ENCODE data around the gene SRSF4.
"Not testable (repeated sequence)": the region's sequence is repeated elsewhere in the genome, so short reads cannot be mapped to it uniquely, and the experiment has no call there.

SRSF4 gene

DNA sequence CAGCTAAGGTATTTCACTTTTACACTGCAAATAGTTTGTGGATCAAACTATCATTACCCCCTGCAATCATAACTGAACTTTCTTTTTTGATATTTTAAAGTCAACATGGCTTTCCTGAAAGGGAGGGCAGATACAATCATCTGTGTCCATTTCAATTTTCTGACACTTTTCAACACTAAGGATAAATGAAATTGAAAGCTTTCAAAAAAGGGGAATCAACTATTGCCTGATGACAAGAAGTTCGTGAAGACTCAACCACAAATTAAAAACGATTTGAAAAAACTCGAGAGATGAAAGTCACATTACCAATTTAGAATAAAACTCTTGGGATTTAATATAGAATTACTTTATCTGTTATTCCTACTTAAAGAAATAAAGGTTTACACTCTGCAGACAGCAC lies 11.7 kb downstream of the SRSF4 start:
- in situ Hi-C loops (cut with MboI; ENCODE audit: low sequenced_read_pairs): no loop called here

DNA sequence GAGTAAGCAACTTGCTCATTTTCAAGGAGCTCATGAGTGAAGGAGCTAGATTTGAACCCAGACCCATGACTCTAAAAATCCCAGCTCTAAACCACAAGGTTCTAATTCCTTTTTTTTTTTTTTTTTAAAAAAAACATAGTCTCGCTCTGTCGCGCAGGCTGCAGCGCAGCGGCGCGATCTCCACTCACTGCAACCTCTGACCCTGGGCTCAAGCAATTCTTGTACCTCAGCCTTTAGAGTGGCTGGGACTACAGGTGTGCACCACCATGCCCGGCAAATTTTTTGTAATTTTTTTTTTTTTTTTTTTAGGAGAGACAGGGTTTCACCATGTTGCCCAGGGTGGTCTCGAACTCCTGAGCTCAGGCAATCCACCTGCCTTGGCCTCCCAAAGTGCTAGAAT lies 13.8 kb downstream of the SRSF4 start:
- in situ Hi-C loops (cut with MboI; ENCODE audit: low sequenced_read_pairs): no loop called here

DNA sequence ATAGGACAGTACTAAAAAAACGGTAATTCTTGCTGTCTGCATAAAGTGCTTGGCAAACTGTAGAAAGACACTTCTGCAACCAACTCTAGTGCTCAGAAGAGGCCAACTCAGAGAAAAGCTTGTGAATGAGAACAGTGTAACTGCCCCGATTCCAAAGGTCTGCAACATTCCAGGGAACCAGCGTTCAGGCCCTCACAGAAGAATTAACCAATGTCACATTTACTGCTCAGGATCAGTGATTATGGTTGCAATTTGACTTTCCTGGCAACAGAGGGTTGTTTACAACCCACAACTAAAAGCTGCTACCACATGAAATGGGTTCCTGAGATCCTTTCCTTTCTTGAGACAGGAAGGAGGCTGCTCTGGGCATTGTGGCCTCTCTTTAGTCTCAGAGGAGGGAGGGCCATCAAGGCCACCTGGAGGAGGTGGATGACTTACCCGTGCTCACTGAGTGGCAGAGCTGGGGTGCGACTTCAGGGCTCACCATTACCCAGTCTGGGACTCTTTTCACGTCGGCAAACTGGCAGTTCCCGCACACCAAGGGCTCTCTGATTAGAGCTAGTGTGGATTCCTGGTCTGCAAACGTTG lies 15.3 kb downstream of the SRSF4 start:
- in situ Hi-C loops (cut with MboI; ENCODE audit: low sequenced_read_pairs): no loop called here

DNA sequence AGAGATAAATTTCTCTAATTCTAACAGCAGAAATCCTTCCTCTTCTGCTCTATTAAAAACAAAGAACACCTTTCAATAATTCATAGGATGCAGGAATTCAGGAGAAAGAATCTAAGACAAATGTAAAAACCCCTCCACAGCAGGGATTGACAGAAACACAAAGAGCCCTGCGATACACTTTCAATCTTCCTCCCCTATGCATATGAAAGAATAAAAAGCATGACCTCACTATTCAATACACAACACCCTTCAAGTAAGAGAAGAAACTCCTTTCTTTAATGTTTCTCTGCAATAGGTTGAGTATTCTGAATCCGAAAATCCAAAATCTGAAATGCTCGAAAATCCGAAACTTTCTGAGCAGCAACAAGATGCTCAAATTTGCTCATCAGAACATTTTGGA lies 17.1 kb downstream of the SRSF4 start:
- in situ Hi-C loops (cut with MboI; ENCODE audit: low sequenced_read_pairs): no loop called here

DNA sequence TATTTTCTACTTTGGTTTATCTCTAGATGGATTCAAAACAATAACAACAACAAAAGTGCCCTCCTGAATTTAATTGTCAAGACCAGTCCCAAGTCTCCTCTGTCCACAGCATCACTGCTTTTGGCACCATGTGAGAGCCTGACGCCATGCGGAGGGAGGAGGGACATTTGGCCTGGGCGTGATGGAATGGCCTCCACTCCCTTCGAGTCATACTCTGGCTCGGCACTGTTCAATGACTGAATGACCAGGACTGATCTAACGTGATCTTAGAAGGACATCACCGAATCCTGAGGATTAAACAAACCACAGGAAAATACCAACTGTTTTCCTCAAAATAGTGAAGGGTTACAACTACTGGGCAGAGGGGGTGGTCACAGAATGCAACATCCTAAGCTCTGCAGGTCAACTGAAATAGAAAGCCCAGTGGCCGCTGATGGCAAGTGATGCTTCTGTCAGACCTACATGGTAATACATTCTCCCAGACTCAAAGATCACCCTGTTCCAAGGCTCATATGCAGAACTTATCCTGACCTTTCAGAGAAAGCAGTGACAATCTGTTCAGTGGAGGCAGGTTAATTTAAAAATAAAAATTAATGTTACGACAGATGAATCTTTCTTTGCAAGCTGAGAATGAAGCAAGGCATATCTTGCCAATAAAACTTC lies 19.1 kb downstream of the SRSF4 start:
- in situ Hi-C loops (cut with MboI; ENCODE audit: low sequenced_read_pairs): no loop called here

DNA sequence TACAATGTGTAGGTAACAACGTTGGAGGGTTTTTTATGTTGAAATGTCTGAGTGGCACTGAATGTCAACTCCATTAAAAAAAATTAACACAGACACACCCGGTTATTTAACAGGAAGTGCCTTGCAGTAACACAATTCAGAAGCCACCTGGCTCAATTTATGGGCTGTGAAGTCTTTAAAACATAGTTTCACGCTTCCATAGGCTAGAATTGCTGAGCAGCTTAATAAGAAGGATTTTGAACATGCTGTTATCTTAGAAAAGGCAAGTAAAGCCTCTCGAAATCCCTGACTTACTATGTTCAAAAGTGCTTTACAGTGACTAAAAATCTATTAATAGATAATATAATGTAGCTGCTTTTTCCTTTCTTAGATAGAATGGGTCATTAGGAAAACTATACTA lies 19.7 kb downstream of the SRSF4 start:
- in situ Hi-C loops (cut with MboI; ENCODE audit: low sequenced_read_pairs): no loop called here

DNA sequence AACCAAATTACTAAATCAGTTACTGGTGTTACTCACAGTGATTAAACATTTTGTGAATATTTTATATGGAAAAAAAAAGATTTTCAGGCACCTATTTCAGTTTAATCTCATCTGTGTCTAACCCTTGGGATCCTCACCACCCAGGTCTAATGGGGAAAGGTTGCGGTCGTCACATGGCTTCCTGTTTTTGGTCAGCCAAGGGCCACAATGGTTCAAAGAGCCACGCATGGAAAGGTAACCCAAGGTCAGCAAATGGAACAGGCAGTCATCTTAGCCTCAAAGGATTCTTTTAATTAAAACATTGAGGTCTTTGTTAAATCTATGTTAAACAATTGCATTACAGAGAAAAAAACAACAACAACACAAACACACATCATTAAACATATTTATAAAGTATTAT lies 21.9 kb downstream of the SRSF4 start:
- in situ Hi-C loops (cut with MboI; ENCODE audit: low sequenced_read_pairs): no loop called here

DNA sequence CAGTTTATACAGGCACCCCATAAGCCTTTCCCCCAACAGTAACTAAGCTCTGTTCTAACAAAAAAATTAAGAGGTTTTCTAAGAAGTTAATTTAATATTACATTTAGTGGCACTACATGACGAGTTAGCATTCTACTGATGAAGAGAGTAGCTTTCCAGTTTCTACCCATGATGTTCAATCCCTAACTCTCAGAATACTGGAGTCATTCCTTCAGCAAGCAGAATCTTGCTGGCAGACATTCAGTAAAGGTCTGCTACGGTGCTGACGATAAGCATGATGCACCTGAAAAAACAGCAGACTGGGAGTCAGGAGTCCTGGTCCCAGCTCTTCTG lies 24.5 kb downstream of the SRSF4 start:
- in situ Hi-C loops (cut with MboI; ENCODE audit: low sequenced_read_pairs): no loop called here

DNA sequence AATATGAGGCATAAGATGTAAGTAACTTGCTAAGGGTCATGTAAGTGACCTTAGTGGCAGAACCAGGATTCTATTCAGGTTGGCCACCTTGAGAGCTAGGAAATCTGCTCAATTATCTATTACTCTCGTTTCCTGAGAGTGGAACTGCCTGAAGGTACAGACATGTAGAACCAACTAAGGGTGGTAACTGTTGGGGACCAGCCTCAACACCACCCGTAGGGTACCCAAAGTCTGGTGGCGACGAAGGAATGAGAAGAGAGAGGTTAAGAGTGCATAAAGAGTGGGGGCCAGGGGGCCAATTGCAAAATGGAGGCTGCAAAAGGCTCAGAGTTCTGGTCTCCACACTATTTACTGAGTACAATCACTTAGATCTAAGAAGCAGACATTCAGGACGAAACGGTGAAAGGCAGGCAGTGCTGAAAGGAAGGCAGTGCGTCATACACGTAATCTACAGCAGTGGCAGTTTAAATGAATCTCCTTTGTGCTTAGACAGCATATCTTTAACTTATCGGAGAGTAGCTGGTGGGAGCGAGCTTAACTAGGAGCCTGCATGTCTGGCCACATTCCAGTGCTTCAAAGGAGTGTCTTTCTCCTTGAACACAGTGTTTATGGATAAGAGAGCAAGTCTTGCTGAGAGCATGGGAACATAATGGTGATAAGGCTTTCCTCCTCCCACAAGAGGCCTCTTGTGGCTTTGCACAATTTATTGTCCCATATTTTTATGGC lies 25.0 kb downstream of the SRSF4 start:
- in situ Hi-C loops (cut with MboI; ENCODE audit: low sequenced_read_pairs): no loop called here

DNA sequence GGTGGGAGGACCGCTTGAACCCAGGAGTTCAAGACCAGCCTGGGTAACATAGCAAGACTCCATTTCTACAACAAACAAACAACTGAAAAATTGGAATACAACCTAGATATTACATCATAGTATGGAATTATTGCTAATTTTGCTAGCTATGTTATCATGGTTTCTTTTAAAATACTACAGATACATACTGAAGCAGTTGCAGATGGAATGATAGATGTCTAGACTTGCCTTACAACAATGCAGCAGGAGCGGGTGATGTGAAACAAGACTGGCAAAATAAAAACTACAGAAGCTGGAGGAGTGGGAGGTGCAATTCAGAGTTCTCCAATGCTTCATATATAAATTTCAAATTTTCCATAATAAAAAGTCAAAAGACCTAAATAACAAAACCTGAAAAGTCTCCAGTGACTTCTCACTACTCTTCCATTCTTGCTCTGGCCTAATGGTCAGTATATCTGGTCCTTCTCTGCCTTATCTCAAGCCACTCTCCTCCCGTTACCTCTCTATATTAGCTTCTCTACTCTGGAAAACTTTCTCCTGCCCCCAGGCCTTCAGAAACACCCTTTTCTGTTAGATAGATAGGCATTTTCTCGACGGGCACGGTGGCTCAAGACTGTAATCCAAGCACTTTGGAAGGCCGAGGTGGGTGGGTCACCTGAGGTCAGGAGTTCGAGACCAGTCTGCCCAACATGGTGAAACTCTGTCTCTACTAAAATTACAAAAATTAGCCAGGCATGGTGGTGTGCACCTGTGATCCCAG lies 29.5 kb downstream of the SRSF4 start:
- in situ Hi-C loops (cut with MboI; ENCODE audit: low sequenced_read_pairs): no loop called here

DNA sequence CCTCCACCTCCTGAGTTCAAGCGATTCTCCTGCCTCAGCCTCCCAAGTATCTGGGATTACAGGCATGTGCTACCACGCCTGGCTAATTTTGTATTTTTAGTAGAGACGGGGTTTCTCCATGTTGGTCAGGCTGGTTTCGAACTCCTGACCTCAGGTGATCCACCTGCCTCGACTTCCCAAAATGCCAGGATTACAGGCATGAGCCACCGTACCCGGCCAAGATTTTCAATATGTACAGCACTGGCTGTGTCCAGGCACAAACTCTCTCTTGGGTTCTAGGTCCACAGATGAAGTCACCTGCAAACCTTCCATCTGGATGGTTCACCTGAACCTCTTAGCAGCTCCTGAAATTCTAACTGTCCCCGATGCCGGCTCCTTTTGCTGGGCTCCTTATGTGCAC lies 31.4 kb downstream of the SRSF4 start:
- in situ Hi-C loops (cut with MboI; ENCODE audit: low sequenced_read_pairs): not testable (repeated sequence)

DNA sequence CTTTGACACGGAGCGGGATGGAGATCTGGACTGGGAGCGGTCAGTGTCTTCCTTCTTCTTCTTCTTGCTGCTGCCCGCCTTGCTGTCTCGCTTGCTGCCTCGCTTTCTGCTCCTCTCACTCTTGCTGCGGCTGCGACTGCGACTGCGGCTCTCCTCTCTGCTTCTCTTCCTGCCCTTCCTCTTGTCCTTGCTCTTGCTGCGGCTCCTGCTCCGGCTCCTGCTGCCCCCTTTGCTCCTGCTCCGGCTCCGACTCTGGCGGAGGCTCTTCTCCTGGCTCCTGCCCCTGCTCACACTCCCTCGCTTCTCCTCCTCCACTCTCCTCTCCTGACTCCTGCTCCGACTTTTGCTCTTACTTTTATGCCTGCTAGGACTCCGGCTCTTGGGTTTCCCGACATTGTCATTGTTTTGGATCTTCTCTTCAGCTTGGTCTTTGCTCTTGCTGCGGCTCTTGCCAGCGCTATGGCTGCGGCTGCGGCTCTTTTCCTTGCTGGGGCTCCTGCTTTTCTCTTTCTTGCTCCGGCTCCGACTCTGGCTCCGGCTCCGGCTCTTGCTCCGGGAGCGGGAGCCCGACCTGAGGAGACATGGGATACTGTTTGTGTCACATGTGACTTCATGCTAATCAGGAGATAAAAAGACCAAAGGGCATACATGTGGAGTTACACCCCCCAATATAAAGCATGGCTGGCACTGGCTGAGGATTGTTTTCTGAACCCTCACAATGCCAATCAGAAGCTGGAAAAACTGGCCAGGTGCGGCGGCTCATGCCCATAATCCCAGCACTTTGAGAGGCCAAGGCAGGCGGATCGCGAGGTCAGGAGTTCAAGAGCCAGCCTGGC lies 32.8 kb downstream of the SRSF4 start:
- in situ Hi-C loops (cut with MboI; ENCODE audit: low sequenced_read_pairs): no loop called here

DNA sequence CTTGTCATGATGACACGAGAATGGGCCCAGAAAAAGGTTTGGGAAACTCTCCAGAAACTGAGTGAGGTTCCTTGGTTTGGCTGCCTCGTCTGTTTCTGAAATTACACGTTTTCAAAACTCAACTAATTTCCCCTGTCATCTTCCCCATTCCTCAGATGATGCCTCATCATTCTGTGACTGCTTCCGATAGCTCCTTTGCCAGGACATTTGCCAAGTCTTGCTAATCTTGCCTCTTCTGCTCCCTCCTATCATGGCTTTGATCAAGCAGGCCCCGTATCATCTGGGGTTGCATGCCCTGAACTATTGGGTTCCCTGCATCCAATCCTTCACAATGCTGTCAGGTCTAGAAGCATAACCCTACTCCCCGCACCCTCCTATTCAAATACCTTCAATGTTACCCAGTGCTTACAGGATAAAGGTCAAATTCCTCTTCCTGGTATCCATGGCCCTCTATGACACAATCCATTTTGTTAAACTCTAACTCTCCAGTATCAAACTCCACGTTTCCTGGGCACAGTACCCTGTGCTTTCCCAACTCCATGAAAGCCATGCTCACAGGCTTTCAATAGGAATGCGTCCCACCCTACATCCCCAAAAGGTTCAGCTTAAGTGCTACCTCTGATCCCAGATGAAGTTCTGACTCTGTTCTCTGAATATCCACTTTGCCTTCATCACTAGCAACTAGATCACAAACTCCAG lies 35.8 kb downstream of the SRSF4 start:
- in situ Hi-C loops (cut with MboI; ENCODE audit: low sequenced_read_pairs): no loop called here

DNA sequence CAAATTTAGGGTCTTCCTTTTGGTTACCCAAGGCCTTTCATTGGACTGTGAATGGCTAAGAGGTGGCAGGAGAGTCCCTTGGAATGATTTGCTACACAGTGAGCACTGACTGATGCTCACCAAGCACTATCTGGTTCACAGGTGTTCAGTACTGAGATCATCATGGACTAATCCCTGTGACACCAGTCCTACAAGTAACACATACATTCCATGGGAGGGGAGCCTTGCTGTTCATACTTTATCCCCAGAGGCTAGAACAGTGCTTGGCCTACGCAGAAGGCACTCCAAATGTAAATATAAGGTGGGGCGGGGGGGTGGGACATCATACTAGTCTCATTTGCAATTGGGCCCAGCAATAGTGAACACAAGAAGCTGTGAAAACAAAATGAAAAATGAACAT lies 37.5 kb downstream of the SRSF4 start:
- in situ Hi-C loops (cut with MboI; ENCODE audit: low sequenced_read_pairs): no loop called here

DNA sequence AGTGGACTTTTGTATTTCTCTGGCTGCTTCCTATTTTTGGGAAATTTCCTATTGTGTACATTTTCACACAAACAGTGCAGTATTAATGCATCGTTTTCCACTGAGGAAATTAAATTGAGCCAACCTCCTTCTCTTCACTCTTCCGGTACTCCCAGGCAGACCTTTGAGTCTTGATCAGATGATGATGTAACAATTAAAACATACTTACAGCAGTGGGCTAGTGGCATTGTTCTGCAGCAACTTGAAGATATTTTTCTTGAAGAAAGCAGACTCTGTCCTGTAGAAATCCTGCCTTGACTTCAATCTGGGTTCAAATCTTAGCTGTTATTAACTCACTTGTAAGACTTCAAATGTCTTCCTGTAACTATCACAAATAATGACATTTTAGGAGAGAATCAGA lies 39.0 kb downstream of the SRSF4 start:
- in situ Hi-C loops (cut with MboI; ENCODE audit: low sequenced_read_pairs): no loop called here

DNA sequence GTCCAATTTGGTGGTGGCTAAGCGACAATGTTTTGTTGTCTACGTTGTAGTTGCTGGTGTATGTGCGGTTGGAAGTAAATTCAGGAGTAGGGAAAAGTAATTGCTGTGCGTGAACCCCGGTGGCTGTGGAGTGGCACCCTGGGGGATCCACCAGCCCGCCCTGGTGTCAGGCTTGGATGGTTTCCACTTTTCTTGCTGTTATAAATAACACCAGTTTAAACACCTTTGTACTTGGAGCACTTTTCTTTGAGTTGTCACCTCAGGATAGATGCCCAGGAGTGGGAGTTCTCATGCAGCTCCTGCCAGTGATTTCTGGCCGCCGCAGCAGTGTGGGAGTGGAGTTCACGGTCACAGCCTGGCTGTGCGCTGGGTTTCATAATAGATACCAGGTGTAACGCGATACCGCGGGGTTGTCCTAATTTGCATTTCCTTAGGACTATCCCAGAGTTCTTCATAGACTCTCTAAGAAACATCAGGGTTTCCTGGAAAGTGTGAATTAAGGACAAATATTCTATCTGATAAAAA lies 45.2 kb downstream of the SRSF4 start:
- in situ Hi-C loops (cut with MboI; ENCODE audit: low sequenced_read_pairs): no loop called here

DNA sequence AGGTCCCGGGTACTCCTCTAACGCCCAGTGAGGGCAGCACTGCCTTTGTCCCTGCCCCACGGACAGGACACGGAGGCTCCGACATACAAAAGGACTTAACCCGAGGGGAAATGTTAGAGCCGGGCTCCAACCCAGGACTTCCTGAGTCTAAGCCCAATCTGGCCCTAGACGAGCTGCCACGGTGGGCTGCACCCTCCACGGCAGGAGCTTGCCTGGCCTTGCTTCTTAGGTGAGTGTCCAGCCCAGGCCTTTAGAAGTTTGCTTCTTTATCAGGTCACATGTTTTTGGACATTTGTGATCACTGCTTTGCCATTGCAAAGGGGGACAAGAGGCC lies 47.0 kb downstream of the SRSF4 start:
- in situ Hi-C loops (cut with MboI; ENCODE audit: low sequenced_read_pairs): no loop called here

DNA sequence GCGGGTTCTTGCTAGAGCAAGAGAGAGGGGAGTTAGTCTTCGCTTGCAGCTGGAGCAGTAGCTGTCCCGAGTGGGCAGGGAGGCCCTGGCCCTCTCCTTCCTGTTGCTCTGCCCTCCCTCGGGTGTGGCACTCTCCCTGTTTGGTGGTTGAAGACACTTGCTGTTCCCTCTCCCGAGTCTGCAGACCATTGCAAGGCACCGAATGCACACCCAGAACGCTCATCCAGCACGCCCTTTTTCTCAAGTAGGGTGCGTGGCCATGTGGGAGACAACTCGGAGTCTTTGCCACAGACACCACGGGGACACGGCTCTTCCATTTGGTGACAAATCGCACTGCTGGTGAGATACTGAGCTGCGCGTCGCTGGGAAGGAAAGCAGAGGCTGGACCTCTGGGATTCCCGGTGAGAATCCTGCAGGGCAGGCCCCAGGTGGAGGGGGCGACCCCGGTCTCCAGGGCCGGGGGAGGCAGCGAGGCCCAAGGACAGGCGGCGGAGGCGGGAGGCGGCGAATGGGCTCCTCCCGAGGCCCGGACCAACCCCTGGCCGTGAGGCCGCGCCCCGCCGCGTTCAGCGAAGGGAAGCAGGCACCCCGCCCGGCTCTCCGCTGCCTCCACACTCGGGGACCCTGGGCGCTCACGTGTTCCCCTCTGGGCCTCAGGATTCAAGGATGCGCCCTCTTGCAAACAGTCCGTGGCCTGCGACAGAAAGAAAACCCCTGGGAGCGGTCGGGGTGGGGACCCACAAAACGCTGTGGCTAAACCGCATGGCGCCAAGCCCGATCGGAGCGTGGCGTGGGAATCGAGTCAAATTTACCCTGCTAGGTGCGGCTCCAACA lies 47.6 kb downstream of the SRSF4 start:
- in situ Hi-C loops (cut with MboI; ENCODE audit: low sequenced_read_pairs): no loop called here

DNA sequence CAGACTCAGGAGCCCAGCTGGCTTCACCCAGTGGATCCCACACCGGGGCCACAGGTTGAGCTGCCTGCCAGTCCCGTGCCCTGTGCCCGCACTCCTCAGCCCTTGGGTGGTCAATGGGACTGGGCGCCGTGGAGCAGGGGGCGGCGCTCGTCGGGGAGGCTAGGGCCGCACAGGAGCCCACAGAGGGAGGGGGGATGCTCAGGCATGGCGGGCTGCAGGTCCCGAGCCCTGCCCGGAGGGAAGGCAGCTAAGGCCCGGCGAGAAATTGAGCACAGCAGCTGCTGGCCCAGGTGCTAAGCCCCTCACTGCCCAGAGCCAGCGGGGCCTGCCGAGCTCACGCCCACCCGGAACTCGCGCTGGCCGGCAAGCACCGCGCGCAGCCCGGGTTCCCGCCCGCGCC lies 50.6 kb downstream of the SRSF4 start:
- in situ Hi-C loops (cut with MboI; ENCODE audit: low sequenced_read_pairs): not testable (repeated sequence)

Measured in HL-60/S4 treated with phorbol 12-myristate 13-acetate at 8.2 ng/mL for 4 days and 3 days (cell line).